ENCODE results near the gene XPC.

- TF ChIP-seq CTCF (conservative IDR thresholded peaks at IDR 0.05; ENCODE audit: low read length) (no peak), EZH2phosphoT487 (IDR thresholded peaks at IDR 0.05; ENCODE audit: borderline replicate concordance, low read depth, low read length) (no peak)
Observed at GRCh38 chr3:14224895-14225294, 46.5 kb upstream of the XPC start.

All from OCI-LY7 (cell line).